WTC11 (cell line): ENCODE measurements around the gene MGAM2. TPM values are rescaled to one million over a fixed set of nuclear protein-coding genes. Genes with fewer than 3 reads are reported as not detected.

Experiments used
- ATAC-seq: fragments of 200-7000 bp; cut with Tn5 transposase; 2 replicates; pipeline ENCODE4 v1.10.0; 2021; ENCODE audit warnings: mild to moderate bottlenecking, moderate library complexity
- CTCF ChIA-PET: fragments of 300-600 bp; sonication (Branson Sonifier 250); formaldehyde crosslinking; loops from one replicate; lab custom pipeline; 2021; ENCODE audit warnings: antibody characterized with exemption; lab: Charles Lee
- POLR2A ChIA-PET: fragments of 350-600 bp; sonication (Branson Sonifier 250); formaldehyde crosslinking; loops from one replicate; lab custom pipeline; 2021; ENCODE audit warnings: antibody characterized with exemption; lab: Charles Lee
- DNase-seq: peaks from one replicate; pipeline ENCODE4 v3.0.0; 2021; ENCODE audit warnings: low spot score
- H3K27ac Mint-ChIP-seq: 2 replicates; pipeline ENCODE4 v1.8.0; 2021; ENCODE audit warnings: mixed read lengths
- H3K27me3 Mint-ChIP-seq: 2 replicates; pipeline ENCODE4 v1.8.0; 2021; ENCODE audit warnings: low read depth, mild to moderate bottlenecking, moderate library complexity, mixed read lengths
- H3K36me3 Mint-ChIP-seq: 2 replicates; pipeline ENCODE4 v1.8.0; 2021; ENCODE audit warnings: mixed read lengths
- H3K4me1 Mint-ChIP-seq: 2 replicates; pipeline ENCODE4 v1.8.0; 2022; ENCODE audit warnings: mixed read lengths
- H3K4me3 Mint-ChIP-seq: 2 replicates; pipeline ENCODE4 v1.8.0; 2021; ENCODE audit warnings: mild to moderate bottlenecking, moderate library complexity, mixed read lengths
- H3K9me3 Mint-ChIP-seq: 2 replicates; pipeline ENCODE4 v1.8.0; 2021; ENCODE audit warnings: mixed read lengths
- CBFB ChIP-seq: sonication (generic); formaldehyde crosslinking; IDR thresholded peaks from 2 replicates; pipeline ENCODE4 v1.8.1; 2022; ENCODE audit warnings: mild to moderate bottlenecking, low read depth, missing genetic modification reagents
- CREM ChIP-seq: sonication (generic); formaldehyde crosslinking; IDR thresholded peaks from 2 replicates; pipeline ENCODE4 v1.8.1; 2022; ENCODE audit warnings: mild to moderate bottlenecking, missing genetic modification reagents, moderate library complexity
- FOXK1 ChIP-seq: sonication (generic); formaldehyde crosslinking; IDR thresholded peaks from 2 replicates; pipeline ENCODE4 v1.8.0; 2022; ENCODE audit warnings: mild to moderate bottlenecking, moderate library complexity, missing genetic modification reagents
- HMGA2 ChIP-seq: fragments of 250-450 bp; sonication (Bioruptor Pico); IDR thresholded peaks from 2 replicates; pipeline ENCODE4 v1.4.0; 2021; ENCODE audit warnings: mild to moderate bottlenecking, moderate library complexity
- JAZF1 ChIP-seq: fragments of 250-450 bp; sonication (Bioruptor Pico); IDR thresholded peaks from 2 replicates; pipeline ENCODE4 v1.9.0; 2021; ENCODE audit warnings: moderate library complexity, mild to moderate bottlenecking, inconsistent platforms
- MXD4 ChIP-seq: fragments of 250-450 bp; sonication (Bioruptor Pico); IDR thresholded peaks from 2 replicates; pipeline ENCODE4 v1.8.0; 2021; ENCODE audit warnings: mild to moderate bottlenecking, moderate library complexity, borderline replicate concordance
- MYBL2 ChIP-seq: sonication (generic); formaldehyde crosslinking; IDR thresholded peaks from 2 replicates; pipeline ENCODE4 v1.8.1; 2023; ENCODE audit warnings: mild to moderate bottlenecking, moderate library complexity, missing genetic modification reagents
- NFYB ChIP-seq: sonication (generic); formaldehyde crosslinking; conservative IDR thresholded peaks from 2 replicates; pipeline ENCODE4 v1.8.0; 2022; ENCODE audit warnings: low read depth, missing genetic modification reagents
- NR3C1 ChIP-seq: sonication (generic); formaldehyde crosslinking; conservative IDR thresholded peaks from 2 replicates; pipeline ENCODE4 v1.8.1; 2023; ENCODE audit warnings: low read depth, mild to moderate bottlenecking, missing genetic modification reagents
- PRRX2 ChIP-seq: fragments of 250-450 bp; sonication (Bioruptor Pico); IDR thresholded peaks from 2 replicates; pipeline ENCODE4 v1.8.0; 2021; ENCODE audit warnings: mild to moderate bottlenecking
- RELA ChIP-seq: sonication (generic); formaldehyde crosslinking; IDR thresholded peaks from 2 replicates; pipeline ENCODE4 v1.8.1; 2022; ENCODE audit warnings: missing genetic modification reagents, mild to moderate bottlenecking, borderline replicate concordance
- RORB ChIP-seq: fragments of 250-450 bp; sonication (Bioruptor Pico); IDR thresholded peaks from 2 replicates; pipeline ENCODE4 v1.9.0; 2021; ENCODE audit warnings: mild to moderate bottlenecking
- ZNF232 ChIP-seq: sonication (generic); formaldehyde crosslinking; IDR thresholded peaks from 2 replicates; pipeline ENCODE4 v1.8.0; 2022; ENCODE audit warnings: mild to moderate bottlenecking, missing genetic modification reagents
- ZNF317 ChIP-seq: sonication (generic); formaldehyde crosslinking; IDR thresholded peaks from 2 replicates; pipeline ENCODE4 v1.8.1; 2023; ENCODE audit warnings: low read depth, mild to moderate bottlenecking, moderate library complexity, missing genetic modification reagents, borderline replicate concordance
- ZNF423 ChIP-seq: fragments of 250-450 bp; sonication (Bioruptor Pico); IDR thresholded peaks from 2 replicates; pipeline ENCODE4 v2.1.2; 2022; ENCODE audit warnings: mild to moderate bottlenecking, moderate library complexity
- ZNF671 ChIP-seq: fragments of 250-450 bp; sonication (Bioruptor Pico); IDR thresholded peaks from 2 replicates; pipeline ENCODE4 v1.8.0; 2021; ENCODE audit warnings: mild to moderate bottlenecking
- total RNA-seq: library from RNA; stranded (reverse); gene quantifications from 3 replicates; pipeline ENCODE4 v1.2.3, GENCODE V29; 2021
- TF ChIP-seq, protein P1 (sequence below): fragments of 250-450 bp; sonication (Bioruptor Pico); IDR thresholded peaks from 2 replicates; pipeline ENCODE4 v1.9.0; 2021; ENCODE audit warnings: mild to moderate bottlenecking
- TF ChIP-seq, protein P2 (sequence below): fragments of 250-450 bp; sonication (Bioruptor Pico); IDR thresholded peaks from 2 replicates; pipeline ENCODE4 v1.9.0; 2021; ENCODE audit warnings: mild to moderate bottlenecking, borderline replicate concordance
- TF ChIP-seq, protein P3 (sequence below): sonication (generic); formaldehyde crosslinking; IDR thresholded peaks from 2 replicates; pipeline ENCODE4 v1.8.1; 2022; ENCODE audit warnings: missing genetic modification reagents, borderline replicate concordance
- TF ChIP-seq, protein P4 (sequence below): sonication (generic); formaldehyde crosslinking; IDR thresholded peaks from 2 replicates; pipeline ENCODE4 v1.8.1; 2022; ENCODE audit warnings: mild to moderate bottlenecking, missing genetic modification reagents, moderate library complexity, borderline replicate concordance
- TF ChIP-seq, protein P5 (sequence below): sonication (generic); formaldehyde crosslinking; IDR thresholded peaks from 2 replicates; pipeline ENCODE4 v1.8.0; 2022; ENCODE audit warnings: mild to moderate bottlenecking, missing genetic modification reagents
- TF ChIP-seq, protein P6 (sequence below): sonication (generic); formaldehyde crosslinking; IDR thresholded peaks from 2 replicates; pipeline ENCODE4 v1.8.1; 2023; ENCODE audit warnings: mild to moderate bottlenecking, missing genetic modification reagents
- TF ChIP-seq, protein P7 (sequence below): sonication (generic); formaldehyde crosslinking; conservative IDR thresholded peaks from 2 replicates; pipeline ENCODE4 v1.8.1; 2023; ENCODE audit warnings: mild to moderate bottlenecking, low read depth, missing genetic modification reagents, moderate library complexity

Gene MGAM2
- total RNA-seq, 1 experiment from 2014 or later = not detected

DNA sequence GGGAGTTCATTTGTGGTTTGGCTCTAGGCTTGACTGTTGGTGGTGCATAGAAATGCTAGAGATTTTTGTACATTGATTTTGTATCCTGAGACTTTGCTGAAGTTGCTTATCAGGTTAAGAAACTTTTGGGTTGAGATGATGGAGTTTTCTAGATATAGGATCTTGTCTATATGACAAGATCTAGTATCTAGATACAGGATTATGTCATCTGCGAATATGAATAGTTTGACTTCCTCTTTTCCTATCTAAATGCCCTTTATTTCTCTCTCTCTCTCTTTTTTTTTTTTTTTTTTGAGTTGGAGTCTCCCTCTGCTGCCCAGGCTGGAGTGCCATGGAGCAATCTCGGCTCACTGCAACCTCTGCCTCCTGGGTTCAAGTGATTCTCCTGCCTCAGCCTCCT is 62.9 kb downstream of the MGAM2 start (continued):
- TF ChIP-seq MXD4 (CRISPR knock-in tag) (no peak), ZNF317 (CRISPR knock-in tag) (no peak), ZNF671 (CRISPR knock-in tag) (no peak), RORB (CRISPR knock-in tag) (no peak), NFYB (CRISPR knock-in tag) (no peak), JAZF1 (CRISPR knock-in tag) (no peak)

DNA sequence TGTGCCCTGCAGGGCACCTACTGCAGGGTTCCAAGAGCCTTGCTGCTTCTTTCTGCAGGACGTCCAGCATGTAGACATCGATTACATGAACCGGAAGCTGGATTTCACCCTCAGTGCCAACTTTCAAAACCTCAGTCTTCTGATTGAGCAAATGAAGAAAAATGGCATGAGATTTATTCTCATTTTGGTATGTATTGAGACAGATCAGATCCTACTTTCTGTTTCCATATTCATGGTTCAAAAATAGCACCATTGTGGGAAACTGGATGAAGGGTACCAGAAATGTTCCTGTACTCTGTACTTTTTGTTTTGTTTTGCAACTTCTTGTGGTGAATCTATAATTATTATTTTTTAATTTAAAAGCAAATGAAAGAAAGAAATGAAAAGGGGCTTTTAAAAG is 64.1 kb downstream of the MGAM2 start:
- no peaks in the 10 kb centered on the region for H3K4me1 Mint-ChIP-seq
- H3K36me3 Mint-ChIP-seq = no peaks in the 10 kb centered on the region
- POLR2A ChIA-PET = no interaction called here
- CTCF ChIA-PET = no interaction called here
- H3K4me3 Mint-ChIP-seq = no peak overlapping the region
- ATAC-seq (no peak), DNase-seq (no peak)
- peaks cover 14% of the 10 kb centered on the region for H3K9me3 Mint-ChIP-seq
- no peaks in the 10 kb centered on the region for H3K27me3 Mint-ChIP-seq
- no peak overlapping the region for H3K27ac Mint-ChIP-seq
- TF ChIP-seq, protein P1, sequence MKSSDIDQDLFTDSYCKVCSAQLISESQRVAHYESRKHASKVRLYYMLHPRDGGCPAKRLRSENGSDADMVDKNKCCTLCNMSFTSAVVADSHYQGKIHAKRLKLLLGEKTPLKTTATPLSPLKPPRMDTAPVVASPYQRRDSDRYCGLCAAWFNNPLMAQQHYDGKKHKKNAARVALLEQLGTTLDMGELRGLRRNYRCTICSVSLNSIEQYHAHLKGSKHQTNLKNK (CRISPR knock-in tag) = no peak
- TF ChIP-seq CBFB = no peak
- TF ChIP-seq PRRX2 = no peak
- TF ChIP-seq, protein P2, sequence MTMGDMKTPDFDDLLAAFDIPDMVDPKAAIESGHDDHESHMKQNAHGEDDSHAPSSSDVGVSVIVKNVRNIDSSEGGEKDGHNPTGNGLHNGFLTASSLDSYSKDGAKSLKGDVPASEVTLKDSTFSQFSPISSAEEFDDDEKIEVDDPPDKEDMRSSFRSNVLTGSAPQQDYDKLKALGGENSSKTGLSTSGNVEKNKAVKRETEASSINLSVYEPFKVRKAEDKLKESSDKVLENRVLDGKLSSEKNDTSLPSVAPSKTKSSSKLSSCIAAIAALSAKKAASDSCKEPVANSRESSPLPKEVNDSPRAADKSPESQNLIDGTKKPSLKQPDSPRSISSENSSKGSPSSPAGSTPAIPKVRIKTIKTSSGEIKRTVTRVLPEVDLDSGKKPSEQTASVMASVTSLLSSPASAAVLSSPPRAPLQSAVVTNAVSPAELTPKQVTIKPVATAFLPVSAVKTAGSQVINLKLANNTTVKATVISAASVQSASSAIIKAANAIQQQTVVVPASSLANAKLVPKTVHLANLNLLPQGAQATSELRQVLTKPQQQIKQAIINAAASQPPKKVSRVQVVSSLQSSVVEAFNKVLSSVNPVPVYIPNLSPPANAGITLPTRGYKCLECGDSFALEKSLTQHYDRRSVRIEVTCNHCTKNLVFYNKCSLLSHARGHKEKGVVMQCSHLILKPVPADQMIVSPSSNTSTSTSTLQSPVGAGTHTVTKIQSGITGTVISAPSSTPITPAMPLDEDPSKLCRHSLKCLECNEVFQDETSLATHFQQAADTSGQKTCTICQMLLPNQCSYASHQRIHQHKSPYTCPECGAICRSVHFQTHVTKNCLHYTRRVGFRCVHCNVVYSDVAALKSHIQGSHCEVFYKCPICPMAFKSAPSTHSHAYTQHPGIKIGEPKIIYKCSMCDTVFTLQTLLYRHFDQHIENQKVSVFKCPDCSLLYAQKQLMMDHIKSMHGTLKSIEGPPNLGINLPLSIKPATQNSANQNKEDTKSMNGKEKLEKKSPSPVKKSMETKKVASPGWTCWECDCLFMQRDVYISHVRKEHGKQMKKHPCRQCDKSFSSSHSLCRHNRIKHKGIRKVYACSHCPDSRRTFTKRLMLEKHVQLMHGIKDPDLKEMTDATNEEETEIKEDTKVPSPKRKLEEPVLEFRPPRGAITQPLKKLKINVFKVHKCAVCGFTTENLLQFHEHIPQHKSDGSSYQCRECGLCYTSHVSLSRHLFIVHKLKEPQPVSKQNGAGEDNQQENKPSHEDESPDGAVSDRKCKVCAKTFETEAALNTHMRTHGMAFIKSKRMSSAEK (CRISPR knock-in tag) = no peak
- no peak for TF ChIP-seq ZNF423
- no peak for TF ChIP-seq CREM
- TF ChIP-seq, protein P3, sequence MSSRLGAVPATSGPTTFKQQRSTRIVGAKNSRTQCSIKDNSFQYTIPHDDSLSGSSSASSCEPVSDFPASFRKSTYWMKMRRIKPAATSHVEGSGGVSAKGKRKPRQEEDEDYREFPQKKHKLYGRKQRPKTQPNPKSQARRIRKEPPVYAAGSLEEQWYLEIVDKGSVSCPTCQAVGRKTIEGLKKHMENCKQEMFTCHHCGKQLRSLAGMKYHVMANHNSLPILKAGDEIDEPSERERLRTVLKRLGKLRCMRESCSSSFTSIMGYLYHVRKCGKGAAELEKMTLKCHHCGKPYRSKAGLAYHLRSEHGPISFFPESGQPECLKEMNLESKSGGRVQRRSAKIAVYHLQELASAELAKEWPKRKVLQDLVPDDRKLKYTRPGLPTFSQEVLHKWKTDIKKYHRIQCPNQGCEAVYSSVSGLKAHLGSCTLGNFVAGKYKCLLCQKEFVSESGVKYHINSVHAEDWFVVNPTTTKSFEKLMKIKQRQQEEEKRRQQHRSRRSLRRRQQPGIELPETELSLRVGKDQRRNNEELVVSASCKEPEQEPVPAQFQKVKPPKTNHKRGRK = no peak
- TF ChIP-seq, protein P4, sequence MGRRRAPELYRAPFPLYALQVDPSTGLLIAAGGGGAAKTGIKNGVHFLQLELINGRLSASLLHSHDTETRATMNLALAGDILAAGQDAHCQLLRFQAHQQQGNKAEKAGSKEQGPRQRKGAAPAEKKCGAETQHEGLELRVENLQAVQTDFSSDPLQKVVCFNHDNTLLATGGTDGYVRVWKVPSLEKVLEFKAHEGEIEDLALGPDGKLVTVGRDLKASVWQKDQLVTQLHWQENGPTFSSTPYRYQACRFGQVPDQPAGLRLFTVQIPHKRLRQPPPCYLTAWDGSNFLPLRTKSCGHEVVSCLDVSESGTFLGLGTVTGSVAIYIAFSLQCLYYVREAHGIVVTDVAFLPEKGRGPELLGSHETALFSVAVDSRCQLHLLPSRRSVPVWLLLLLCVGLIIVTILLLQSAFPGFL (CRISPR knock-in tag) = no peak
- no peak for TF ChIP-seq FOXK1
- no peak for TF ChIP-seq NR3C1 (CRISPR knock-in tag)
- no peak for TF ChIP-seq RELA (CRISPR knock-in tag)
- no peak for TF ChIP-seq MYBL2 (CRISPR knock-in tag)
- TF ChIP-seq HMGA2 = no peak
- TF ChIP-seq, protein P5, sequence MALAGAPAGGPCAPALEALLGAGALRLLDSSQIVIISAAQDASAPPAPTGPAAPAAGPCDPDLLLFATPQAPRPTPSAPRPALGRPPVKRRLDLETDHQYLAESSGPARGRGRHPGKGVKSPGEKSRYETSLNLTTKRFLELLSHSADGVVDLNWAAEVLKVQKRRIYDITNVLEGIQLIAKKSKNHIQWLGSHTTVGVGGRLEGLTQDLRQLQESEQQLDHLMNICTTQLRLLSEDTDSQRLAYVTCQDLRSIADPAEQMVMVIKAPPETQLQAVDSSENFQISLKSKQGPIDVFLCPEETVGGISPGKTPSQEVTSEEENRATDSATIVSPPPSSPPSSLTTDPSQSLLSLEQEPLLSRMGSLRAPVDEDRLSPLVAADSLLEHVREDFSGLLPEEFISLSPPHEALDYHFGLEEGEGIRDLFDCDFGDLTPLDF (CRISPR knock-in tag) = no peak
- no peak for TF ChIP-seq ZNF232 (CRISPR knock-in tag)
- TF ChIP-seq, protein P6, sequence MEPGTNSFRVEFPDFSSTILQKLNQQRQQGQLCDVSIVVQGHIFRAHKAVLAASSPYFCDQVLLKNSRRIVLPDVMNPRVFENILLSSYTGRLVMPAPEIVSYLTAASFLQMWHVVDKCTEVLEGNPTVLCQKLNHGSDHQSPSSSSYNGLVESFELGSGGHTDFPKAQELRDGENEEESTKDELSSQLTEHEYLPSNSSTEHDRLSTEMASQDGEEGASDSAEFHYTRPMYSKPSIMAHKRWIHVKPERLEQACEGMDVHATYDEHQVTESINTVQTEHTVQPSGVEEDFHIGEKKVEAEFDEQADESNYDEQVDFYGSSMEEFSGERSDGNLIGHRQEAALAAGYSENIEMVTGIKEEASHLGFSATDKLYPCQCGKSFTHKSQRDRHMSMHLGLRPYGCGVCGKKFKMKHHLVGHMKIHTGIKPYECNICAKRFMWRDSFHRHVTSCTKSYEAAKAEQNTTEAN (CRISPR knock-in tag) = no peak
- no peak for TF ChIP-seq NFYB (CRISPR knock-in tag)
- TF ChIP-seq, protein P7, sequence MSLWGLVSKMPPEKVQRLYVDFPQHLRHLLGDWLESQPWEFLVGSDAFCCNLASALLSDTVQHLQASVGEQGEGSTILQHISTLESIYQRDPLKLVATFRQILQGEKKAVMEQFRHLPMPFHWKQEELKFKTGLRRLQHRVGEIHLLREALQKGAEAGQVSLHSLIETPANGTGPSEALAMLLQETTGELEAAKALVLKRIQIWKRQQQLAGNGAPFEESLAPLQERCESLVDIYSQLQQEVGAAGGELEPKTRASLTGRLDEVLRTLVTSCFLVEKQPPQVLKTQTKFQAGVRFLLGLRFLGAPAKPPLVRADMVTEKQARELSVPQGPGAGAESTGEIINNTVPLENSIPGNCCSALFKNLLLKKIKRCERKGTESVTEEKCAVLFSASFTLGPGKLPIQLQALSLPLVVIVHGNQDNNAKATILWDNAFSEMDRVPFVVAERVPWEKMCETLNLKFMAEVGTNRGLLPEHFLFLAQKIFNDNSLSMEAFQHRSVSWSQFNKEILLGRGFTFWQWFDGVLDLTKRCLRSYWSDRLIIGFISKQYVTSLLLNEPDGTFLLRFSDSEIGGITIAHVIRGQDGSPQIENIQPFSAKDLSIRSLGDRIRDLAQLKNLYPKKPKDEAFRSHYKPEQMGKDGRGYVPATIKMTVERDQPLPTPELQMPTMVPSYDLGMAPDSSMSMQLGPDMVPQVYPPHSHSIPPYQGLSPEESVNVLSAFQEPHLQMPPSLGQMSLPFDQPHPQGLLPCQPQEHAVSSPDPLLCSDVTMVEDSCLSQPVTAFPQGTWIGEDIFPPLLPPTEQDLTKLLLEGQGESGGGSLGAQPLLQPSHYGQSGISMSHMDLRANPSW (CRISPR knock-in tag) = no peak
